Raji (cell line): ENCODE measurements around the gene SMIM43.

ENCODE experiments used
- POLR2A ChIP-seq: IDR thresholded peaks from 2 replicates; pipeline ENCODE4 v1.6.1; 2011; ENCODE audit warnings: low read depth, low read length, control low read depth; ENCODE audit not compliant: insufficient read depth

The SMIM43 gene

DNA sequence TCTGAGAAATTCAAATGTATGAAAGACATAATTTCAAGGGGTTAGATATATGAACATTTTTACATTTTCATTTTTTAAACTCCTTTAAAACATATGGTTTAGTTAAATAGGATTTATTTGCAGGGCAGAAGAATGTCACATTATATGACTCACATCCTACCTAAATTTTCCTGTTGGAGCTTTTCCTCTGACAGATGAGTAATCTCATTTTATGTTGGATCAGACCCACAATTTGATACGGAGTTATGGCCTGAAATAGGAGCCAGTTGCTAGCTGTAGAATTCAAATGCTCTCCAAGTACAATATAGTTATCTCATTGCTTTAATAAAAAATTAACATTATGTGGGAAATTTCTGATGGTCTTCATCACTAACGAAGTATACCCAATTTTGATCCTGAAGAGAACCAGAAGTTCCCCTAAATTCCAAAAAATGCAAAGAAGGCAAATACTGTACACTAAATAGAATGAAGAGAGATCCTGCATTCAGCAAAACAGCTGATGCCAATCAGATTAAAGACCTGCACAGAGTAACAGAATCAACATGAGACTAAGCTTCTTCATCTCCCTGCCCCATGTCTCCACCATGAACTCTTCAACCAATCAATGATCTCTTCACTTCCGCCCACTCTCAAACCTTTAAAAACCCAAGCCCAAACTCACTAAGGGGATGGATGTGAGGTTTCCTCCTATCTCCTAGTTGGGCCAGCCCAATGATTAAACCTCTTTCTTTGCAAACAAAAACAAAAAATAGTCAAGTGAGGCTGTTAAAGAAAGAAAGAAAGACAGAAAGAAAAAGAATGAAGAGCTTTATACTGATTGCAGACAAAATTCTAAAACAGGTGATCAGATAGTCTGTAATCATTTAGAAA is 25.2 kb upstream of the SMIM43 start:
- TF ChIP-seq POLR2A: no peak

DNA sequence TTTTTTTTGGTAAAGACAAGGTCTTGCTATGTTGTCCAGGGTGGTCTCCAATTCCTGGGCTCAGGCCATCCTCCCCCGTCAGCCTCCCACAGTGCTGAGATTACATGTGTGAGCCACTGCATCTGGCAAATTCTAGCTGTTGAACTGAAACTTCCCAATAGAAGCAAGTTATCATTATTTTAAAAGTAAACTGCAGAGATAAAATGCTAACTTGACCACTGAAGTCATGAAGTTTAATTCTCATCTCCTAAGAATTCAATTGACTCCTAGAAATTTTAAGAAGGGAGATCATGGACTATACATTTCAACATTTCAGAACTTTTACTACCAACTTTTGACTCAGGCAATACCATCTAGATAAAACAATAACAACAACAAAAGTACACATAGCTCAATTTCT is 24.5 kb upstream of the SMIM43 start:
- no peak for TF ChIP-seq POLR2A

- no peak for TF ChIP-seq POLR2A
Measured at GRCh38 chr4:121788896-121789295, 23.9 kb upstream of the SMIM43 start.

DNA sequence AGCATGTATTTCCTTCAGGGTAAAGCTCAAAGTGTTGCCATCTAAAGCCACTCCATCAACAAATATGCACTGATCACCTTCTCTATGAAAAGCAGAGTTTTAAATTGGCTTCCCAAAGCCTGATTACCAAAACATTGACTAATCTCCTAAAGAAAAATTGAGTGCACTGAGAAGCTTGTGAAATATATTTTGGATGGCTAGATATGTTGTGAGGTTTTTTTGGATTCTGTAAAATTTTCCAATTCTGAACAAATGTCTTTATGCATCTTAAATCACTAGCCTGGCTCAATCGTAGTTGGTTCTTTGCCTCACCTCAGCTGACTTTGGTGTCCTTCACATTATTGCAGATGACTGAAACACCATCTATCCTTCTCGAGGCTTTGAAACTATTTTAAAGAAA is 21.3 kb upstream of the SMIM43 start:
- TF ChIP-seq POLR2A: no peak

- no peak for TF ChIP-seq POLR2A
Measured at GRCh38 chr4:121785479-121785878, 20.5 kb upstream of the SMIM43 start.

- no peak for TF ChIP-seq POLR2A
Measured at GRCh38 chr4:121784975-121785374, 20.0 kb upstream of the SMIM43 start.

GRCh38 chr4:121784401-121784800 is 19.4 kb upstream of the SMIM43 start:
- no peak for TF ChIP-seq POLR2A

- TF ChIP-seq POLR2A: no peak
Measured at GRCh38 chr4:121783210-121783609, 18.2 kb upstream of the SMIM43 start.

DNA sequence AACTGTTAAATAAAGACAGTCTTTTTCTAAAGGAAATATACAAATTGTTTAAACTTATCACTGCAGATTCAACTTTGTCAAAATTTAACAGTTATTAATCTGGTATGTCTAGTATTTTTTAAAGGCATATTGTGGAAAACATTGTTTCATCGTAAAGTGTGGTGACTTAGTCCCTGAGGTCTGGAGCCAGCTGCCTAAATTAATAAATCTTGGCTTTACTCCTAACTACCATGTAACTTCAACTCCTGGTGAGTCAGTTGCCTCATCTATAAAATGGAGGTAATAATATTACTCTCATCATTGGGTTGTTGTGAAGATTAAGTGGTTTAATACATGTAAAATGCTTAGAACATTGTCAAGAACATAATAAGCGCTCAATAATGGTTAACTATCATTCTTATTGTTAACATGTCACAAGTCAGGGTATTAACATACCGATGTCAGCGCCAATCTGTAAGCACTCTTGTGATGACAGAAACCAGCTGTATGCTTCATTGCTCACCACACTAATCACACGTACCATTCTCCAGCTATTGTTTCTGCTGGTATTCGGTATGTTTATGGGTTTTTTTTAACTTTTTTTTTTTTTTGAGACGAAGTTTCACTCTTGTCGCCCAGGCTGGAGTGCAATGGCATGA is 14.1 kb upstream of the SMIM43 start:
- no peak for TF ChIP-seq POLR2A

DNA sequence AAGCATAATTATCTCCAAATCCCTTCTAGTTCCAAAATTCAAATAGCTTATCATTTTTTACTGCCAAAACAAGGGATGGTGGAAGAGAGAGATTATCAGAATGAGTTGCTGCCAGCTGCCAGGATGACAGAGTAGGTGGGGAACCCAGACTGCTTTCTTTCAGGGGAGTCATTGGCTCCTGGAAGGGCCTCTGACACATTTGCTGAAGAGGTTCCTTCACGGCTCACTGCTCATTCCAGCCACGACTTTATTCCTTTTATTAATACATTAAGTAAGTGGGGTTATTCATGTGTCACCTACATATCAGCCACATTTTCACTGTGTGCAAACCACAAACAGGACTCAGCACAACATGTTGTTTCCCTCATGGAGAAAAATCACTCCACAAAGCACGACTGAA is 12.7 kb upstream of the SMIM43 start:
- no peak for TF ChIP-seq POLR2A

DNA sequence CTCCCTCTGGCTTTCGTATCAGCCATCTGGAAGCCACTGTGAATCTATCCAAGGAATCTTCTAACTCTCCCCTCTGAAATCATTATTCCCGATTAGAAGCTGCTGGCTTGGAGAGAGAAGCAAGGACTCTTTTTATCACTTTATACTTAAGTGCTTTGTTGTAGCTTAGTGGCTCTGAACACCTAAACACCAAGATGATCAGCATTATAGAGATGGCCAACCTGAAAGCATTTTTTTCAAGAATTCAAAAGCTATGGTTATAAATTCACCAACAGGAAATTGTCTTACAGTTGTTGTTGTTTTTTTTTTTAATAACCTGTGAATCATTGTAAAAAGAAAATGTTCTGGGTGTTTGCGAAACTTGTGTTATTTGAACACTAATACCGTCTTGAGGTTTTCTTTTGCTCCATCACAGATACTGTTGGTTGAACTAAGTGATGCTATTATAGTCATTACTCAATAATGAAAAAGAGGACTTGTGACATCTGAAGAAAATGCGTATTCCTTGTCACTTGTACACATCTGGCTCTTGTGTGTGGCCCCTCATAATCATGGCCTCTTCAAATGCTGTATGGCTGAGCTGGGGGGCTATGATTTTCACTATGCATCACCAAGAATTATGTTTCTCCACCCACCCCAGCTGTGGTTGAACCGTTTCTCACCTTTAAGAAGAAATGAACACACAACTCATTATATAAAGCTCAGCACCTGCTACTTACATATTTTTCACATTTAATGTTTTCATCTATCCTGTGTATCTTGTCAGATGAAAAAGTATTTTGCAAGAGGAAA is 11.8 kb upstream of the SMIM43 start:
- TF ChIP-seq POLR2A: no peak

- no peak for TF ChIP-seq POLR2A
Measured at GRCh38 chr4:121773883-121774282, 8.9 kb upstream of the SMIM43 start.

- TF ChIP-seq POLR2A: no peak
Measured at GRCh38 chr4:121771869-121772268, 6.9 kb upstream of the SMIM43 start.

GRCh38 chr4:121769341-121769740 is 4.4 kb upstream of the SMIM43 start:
- no peak for TF ChIP-seq POLR2A

GRCh38 chr4:121767166-121767565 is 2.2 kb upstream of the SMIM43 start:
- TF ChIP-seq POLR2A: no peak
